Mesenchymal stem cell (in vitro differentiated cells and primary cell): ENCODE results near the gene GJC2.

Source experiments
- DNase-seq: peaks from one replicate; pipeline ENCODE4 v3.0.0-alpha.2; 2013
- H2AFZ ChIP-seq: one replicate; pipeline ENCODE4 v1.6.1; 2013; ENCODE audit warnings: low read depth, mild to moderate bottlenecking, control low read depth, inconsistent platforms, low read length, moderate library complexity
- H2AK5ac ChIP-seq: 2 replicates; pipeline ENCODE4 v1.6.1; 2013; ENCODE audit warnings: low read length, moderate library complexity, mild to moderate bottlenecking, inconsistent platforms; ENCODE audit not compliant: severe bottlenecking
- H2BK120ac ChIP-seq: one replicate; pipeline ENCODE4 v1.6.1; 2013; ENCODE audit warnings: low read depth, mild to moderate bottlenecking, inconsistent platforms, low read length, moderate library complexity
- H2BK12ac ChIP-seq, 2 experiments: one replicate each; pipeline ENCODE4 v1.6.1; 2013; ENCODE audit warnings: inconsistent platforms in 2 of 2, low read length in 2 of 2, mild to moderate bottlenecking in 2 of 2, moderate library complexity in 2 of 2, control low read depth in 1 of 2
- H2BK15ac ChIP-seq: one replicate; pipeline ENCODE4 v1.6.1; 2013; ENCODE audit warnings: mild to moderate bottlenecking, low read depth, inconsistent platforms; ENCODE audit not compliant: poor library complexity, severe bottlenecking
- H2BK5ac ChIP-seq: 2 replicates; pipeline ENCODE4 v1.6.1; 2013; ENCODE audit warnings: low read depth, mild to moderate bottlenecking, low read length, control low read depth, inconsistent platforms; ENCODE audit not compliant: poor library complexity, severe bottlenecking
- H3K14ac ChIP-seq, 2 experiments: one replicate each; pipeline ENCODE4 v1.6.1; 2013; ENCODE audit warnings: inconsistent platforms in 2 of 2, low read length in 2 of 2, control low read depth in 1 of 2, mild to moderate bottlenecking in 1 of 2, moderate library complexity in 1 of 2
- H3K18ac ChIP-seq, 2 experiments: one replicate each; pipeline ENCODE4 v1.6.1; 2013; ENCODE audit warnings: inconsistent platforms in 2 of 2, low read length in 2 of 2, control low read depth in 1 of 2, low read depth in 1 of 2, mild to moderate bottlenecking in 1 of 2
- H3K23ac ChIP-seq, 2 experiments: one replicate each; pipeline ENCODE4 v1.6.1; 2013; ENCODE audit warnings: inconsistent platforms in 2 of 2, low read length in 2 of 2, mild to moderate bottlenecking in 2 of 2, moderate library complexity in 2 of 2, control low read depth in 1 of 2
- H3K27ac ChIP-seq: 2 replicates; pipeline ENCODE4 v1.5.1; 2013; ENCODE audit warnings: mild to moderate bottlenecking, moderate library complexity, low read length, control low read depth, inconsistent platforms; ENCODE audit not compliant: poor library complexity, severe bottlenecking
- H3K27me3 ChIP-seq, 2 experiments: 2 replicates each; pipeline versions ENCODE4 v1.6.1 to v1.7.0; 2013; ENCODE audit warnings: low read length in 2 of 2, mild to moderate bottlenecking in 2 of 2, moderate library complexity in 2 of 2, control low read depth in 1 of 2, inconsistent platforms in 1 of 2; ENCODE audit not compliant: control insufficient read depth in 1 of 2, insufficient read depth in 1 of 2
- H3K36me3 ChIP-seq, 2 experiments: 2 replicates each; pipeline versions ENCODE4 v1.6.1 to v1.7.0; 2013; ENCODE audit warnings: low read length in 2 of 2, control low read depth in 1 of 2, inconsistent platforms in 1 of 2, low read depth in 1 of 2, mild to moderate bottlenecking in 1 of 2; ENCODE audit not compliant: insufficient read depth in 2 of 2, control insufficient read depth in 1 of 2
- H3K4ac ChIP-seq, 2 experiments: one replicate each; pipeline ENCODE4 v1.6.1; 2013; ENCODE audit warnings: inconsistent platforms in 2 of 2, low read length in 2 of 2, mild to moderate bottlenecking in 2 of 2, moderate library complexity in 2 of 2, control low read depth in 1 of 2, low read depth in 1 of 2
- H3K4me1 ChIP-seq: 2 replicates; pipeline ENCODE4 v1.6.1; 2013; ENCODE audit warnings: low read depth, low read length, control low read depth; ENCODE audit not compliant: control insufficient read depth, insufficient read depth
- H3K4me2 ChIP-seq: 2 replicates; pipeline ENCODE4 v1.6.1; 2013; ENCODE audit warnings: low read length, mild to moderate bottlenecking, inconsistent platforms; ENCODE audit not compliant: poor library complexity, severe bottlenecking
- H3K4me3 ChIP-seq, 2 experiments: 2 replicates each; pipeline versions ENCODE4 v1.5.1 to v1.7.0; 2013; ENCODE audit warnings: low read length in 2 of 2, mild to moderate bottlenecking in 2 of 2, control low read depth in 1 of 2, low read depth in 1 of 2; ENCODE audit not compliant: insufficient read depth in 1 of 2
- H3K79me1 ChIP-seq: replicated peaks from 2 replicates; pipeline ENCODE4 v1.6.1; 2013; ENCODE audit warnings: mild to moderate bottlenecking, control low read depth, low read length, inconsistent platforms; ENCODE audit not compliant: poor library complexity, severe bottlenecking
- H3K9ac ChIP-seq: 2 replicates; pipeline ENCODE4 v1.7.0; 2013; ENCODE audit warnings: mild to moderate bottlenecking, low read length, moderate library complexity
- H3K9me3 ChIP-seq: 2 replicates; pipeline ENCODE4 v1.7.0; 2013; ENCODE audit warnings: mild to moderate bottlenecking, low read length; ENCODE audit not compliant: control insufficient read depth
- H4K8ac ChIP-seq: one replicate; pipeline ENCODE4 v1.6.1; 2013; ENCODE audit warnings: inconsistent platforms, mild to moderate bottlenecking, low read length, moderate library complexity
- H4K91ac ChIP-seq: one replicate; pipeline ENCODE4 v1.6.1; 2013; ENCODE audit warnings: mild to moderate bottlenecking, low read length, inconsistent platforms
- WGBS: methylation state at CpG from one replicate; pipeline ENCODE4 v1.1.7; 2013; ENCODE audit warnings: mixed read lengths; 5-methylcytosine and 5-hydroxymethylcytosine counted together

Gene GJC2

DNA sequence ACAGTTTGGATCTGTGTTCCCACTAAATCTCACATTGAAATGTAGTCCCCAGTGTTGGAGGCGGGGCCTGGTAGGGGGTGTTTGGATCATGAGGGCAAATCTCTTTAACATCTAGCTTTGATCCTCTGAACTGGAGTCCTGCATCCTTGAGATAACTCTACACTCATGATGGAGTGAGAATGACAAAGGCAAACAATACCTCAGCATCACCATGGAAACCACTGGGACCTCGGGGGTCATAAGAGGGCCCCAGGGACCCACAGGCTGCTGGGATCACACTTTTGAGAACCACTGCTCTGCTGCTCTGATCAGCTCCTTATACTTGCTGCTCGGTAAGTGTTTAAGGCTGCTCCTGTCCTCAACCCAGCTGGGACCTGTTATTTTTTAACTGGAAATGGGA, 44.7 kb downstream of the GJC2 start:
- Histone ChIP-seq H3K4me2 (no peak overlapping the region), H4K91ac (no peak overlapping the region)
- DNase-seq: no peak

DNA sequence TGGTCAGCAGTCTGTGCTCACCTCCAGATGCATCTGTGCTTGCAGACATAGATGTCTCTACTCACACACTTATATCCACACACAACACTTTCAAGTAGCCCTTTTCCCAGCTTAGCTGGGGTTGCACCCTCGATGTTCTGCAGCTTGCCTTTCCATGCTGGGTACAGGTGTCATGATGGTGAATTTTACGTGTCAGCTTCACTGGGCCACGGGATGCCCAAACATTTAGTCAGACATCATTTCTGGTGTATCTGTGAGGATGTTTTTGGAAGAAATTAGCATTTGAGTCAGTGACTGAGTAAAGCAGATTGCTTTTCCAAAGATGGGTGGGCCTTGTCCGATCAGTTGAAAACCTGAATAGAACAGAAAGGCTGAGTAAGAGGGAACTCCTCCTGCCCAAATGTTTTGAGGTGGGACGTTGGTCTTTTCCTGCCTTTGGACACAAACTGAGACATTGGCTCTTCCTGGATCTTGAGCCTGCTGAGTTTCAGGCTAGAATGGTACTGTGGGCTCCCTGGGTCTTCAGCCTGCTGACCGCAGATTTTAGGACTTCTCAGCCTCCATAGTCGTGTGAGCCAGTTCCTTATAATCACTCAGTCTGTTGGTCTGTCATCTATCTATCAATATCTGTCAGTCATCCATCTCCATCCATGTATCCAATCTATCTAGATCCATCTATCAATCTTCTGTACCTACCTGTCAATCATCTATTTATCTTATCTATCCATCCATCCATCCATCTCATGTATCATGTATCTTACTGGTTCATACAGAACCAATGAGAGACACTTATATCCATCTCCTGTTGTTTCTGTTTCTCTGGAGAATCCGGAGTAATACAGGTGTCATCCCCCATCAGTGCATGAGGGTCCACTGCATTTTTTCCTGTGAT, 45.4 kb downstream of the GJC2 start:
- H3K23ac ChIP-seq: no peak overlapping the region
- H3K9ac ChIP-seq: no peak overlapping the region
- no peak overlapping the region for H4K8ac ChIP-seq
- H3K14ac ChIP-seq: no peak overlapping the region
- DNase-seq: no peak
- H3K4me1 ChIP-seq: no peaks in the 10 kb centered on the region
- peaks cover 19% of the 10 kb centered on the region for H3K9me3 ChIP-seq
- no peak overlapping the region for H3K4me2 ChIP-seq
- H3K27me3 ChIP-seq: no peaks in the 10 kb centered on the region
- no peak overlapping the region for H3K27ac ChIP-seq
- H3K4me3 ChIP-seq: no peak overlapping the region
- no peak overlapping the region for H3K4ac ChIP-seq
- H2BK12ac ChIP-seq: no peak overlapping the region
- H2BK15ac ChIP-seq: no peak overlapping the region
- no peak overlapping the region for H2AFZ ChIP-seq
- H3K79me1 ChIP-seq: peaks cover 2% of the 10 kb centered on the region
- no peak overlapping the region for H4K91ac ChIP-seq
- H3K36me3 ChIP-seq: peaks cover 0 to 4% of the 10 kb centered on the region in 2 experiments
- H2BK5ac ChIP-seq: no peak overlapping the region
- no peak overlapping the region for H3K18ac ChIP-seq
- no peak overlapping the region for H2AK5ac ChIP-seq
- WGBS: 86% methylated on average over 8 of the region's 8 CpGs
- no peak overlapping the region for H2BK120ac ChIP-seq

More for the DNA sequence above, 44.7 kb downstream of the GJC2 start:
- peaks cover 0 to 4% of the 10 kb centered on the region in 2 experiments for H3K36me3 ChIP-seq
- no peak overlapping the region for H2BK120ac ChIP-seq
- peaks cover 2% of the 10 kb centered on the region for H3K79me1 ChIP-seq
- no peak overlapping the region for H3K23ac ChIP-seq
- no peak overlapping the region for H3K4ac ChIP-seq
- H3K9ac ChIP-seq: no peak overlapping the region
- H3K18ac ChIP-seq: no peak overlapping the region
- no peak overlapping the region for H2BK12ac ChIP-seq
- H4K8ac ChIP-seq: no peak overlapping the region
- no peak overlapping the region for H2AFZ ChIP-seq
- peaks cover 12% of the 10 kb centered on the region for H3K9me3 ChIP-seq
- H3K4me1 ChIP-seq: no peaks in the 10 kb centered on the region
- no peak overlapping the region for H2AK5ac ChIP-seq
- no peak overlapping the region for H3K27ac ChIP-seq
- 93% methylated on average over 3 of the region's 3 CpGs for WGBS
- no peaks in the 10 kb centered on the region for H3K27me3 ChIP-seq
- no peak overlapping the region for H3K14ac ChIP-seq
- no peak overlapping the region for H2BK5ac ChIP-seq
- no peak overlapping the region for H2BK15ac ChIP-seq
- no peak overlapping the region for H3K4me3 ChIP-seq

DNA sequence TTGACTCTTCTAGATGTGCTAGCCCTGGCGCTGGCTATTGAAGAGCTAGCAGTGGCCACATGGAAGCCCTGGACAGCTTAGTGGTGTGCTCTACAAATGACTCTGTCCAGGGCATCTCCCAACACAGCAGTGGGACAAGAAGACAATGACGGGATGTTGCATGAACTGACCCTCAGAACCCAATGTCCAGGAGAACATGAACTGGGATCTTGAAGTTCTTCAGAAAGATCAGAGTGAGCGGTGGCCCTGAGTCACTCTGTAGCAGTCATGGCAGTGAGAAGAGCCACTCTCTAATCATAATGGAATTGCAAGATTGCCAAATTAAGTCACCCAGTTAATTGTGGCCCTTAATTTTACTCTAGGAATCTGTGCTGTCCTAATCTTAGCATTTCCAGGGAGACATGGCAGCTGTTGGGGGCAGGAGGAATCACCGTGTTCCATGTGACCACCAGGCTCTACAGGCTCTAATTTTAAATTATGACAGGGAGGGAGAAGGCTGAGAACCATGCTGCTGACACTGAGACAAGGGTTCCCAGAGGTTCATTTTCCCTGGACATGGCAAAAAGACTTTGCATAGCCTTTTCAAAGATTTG, 47.9 kb downstream of the GJC2 start:
- no peak overlapping the region for H2AFZ ChIP-seq
- H3K9ac ChIP-seq: no peak overlapping the region
- no peaks in the 10 kb centered on the region for H3K4me1 ChIP-seq
- no peaks in the 10 kb centered on the region for H3K27me3 ChIP-seq
- H3K4me2 ChIP-seq: no peak overlapping the region
- no peak overlapping the region for H3K4me3 ChIP-seq
- H3K4ac ChIP-seq: no peak overlapping the region
- no peak overlapping the region for H2BK5ac ChIP-seq
- peaks cover 32% of the 10 kb centered on the region for H3K9me3 ChIP-seq
- no peak overlapping the region for H3K27ac ChIP-seq
- H2AK5ac ChIP-seq: no peak overlapping the region
- DNase-seq: no peak
- no peak overlapping the region for H2BK15ac ChIP-seq
- no peak overlapping the region for H4K91ac ChIP-seq
- H2BK12ac ChIP-seq: no peak overlapping the region
- H3K23ac ChIP-seq: no peak overlapping the region
- 87% methylated on average over 4 of the region's 4 CpGs for WGBS
- H3K14ac ChIP-seq: no peak overlapping the region
- no peak overlapping the region for H4K8ac ChIP-seq
- H2BK120ac ChIP-seq: no peak overlapping the region
- H3K79me1 ChIP-seq: no peaks in the 10 kb centered on the region
- peaks cover 0 to 7% of the 10 kb centered on the region in 2 experiments for H3K36me3 ChIP-seq
- H3K18ac ChIP-seq: no peak overlapping the region

DNA sequence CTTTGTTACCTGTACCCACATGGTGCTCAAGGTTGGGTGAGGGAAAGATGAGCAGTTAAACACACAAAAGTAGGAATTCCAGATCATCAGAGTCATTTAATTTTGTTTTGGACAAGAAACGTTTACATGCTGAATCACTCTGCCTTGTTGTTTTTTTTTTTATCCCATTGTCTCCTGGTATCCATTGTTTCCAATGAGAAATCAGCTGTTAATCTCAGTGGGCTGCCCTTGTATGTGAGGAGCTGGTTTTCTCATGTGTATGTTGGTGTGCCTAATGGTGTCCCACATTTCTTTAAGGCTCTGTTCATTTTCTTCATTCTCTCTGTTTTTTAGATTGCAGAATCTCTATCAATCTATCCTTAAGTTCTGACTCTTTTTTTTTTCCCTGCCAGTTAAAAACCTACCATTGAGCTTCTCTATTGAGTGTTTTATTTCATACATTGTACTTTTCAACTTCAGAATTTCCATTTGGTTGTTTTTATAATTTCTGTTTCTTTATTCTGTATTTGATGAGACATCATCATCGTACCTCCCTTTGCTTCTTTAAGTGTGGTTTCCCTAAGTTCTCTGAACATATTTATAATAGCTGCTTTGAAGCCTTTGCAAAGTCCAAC, 49.4 kb downstream of the GJC2 start:
- Histone ChIP-seq H4K8ac (no peak overlapping the region), H3K36me3 (peaks cover 0 to 7% of the 10 kb centered on the region in 2 experiments), H3K14ac (no peak overlapping the region), H3K23ac (no peak overlapping the region), H3K18ac (no peak overlapping the region), H2AFZ (no peak overlapping the region), H2BK15ac (no peak overlapping the region), H2BK120ac (no peak overlapping the region), H4K91ac (no peak overlapping the region), H3K9ac (no peak overlapping the region), H3K4me2 (no peak overlapping the region), H3K9me3 (peaks cover 32% of the 10 kb centered on the region), H2BK12ac (no peak overlapping the region), H3K27ac (no peak overlapping the region), H3K4me1 (no peaks in the 10 kb centered on the region), H3K27me3 (no peaks in the 10 kb centered on the region), H2AK5ac (no peak overlapping the region), H3K4me3 (peak overlapping the region in 1 of 2 experiments; percentile 54), H2BK5ac (no peak overlapping the region), H3K4ac (no peak overlapping the region), H3K79me1 (no peaks in the 10 kb centered on the region)
- no peak for DNase-seq
- 80% methylated on average over 2 of the region's 2 CpGs for WGBS
